Esophagus squamous epithelium (tissue), 5 donors: ENCODE results near the gene PRR3. TPM values are rescaled to one million over a fixed set of nuclear protein-coding genes. Genes with fewer than 3 reads are reported as not detected.
"Not testable (repeated sequence)": the region's sequence is repeated elsewhere in the genome, so short reads cannot be mapped to it uniquely, and the experiment has no call there.

Experiments
- DNase-seq: peaks from one replicate; lab custom pipeline; 2025; lab: John Stamatoyannopoulos, UW
- H3K27ac ChIP-seq, 4 donors: fragments of 200-600 bp; sonication (generic); one replicate each; pipeline ENCODE4 v1.5.1; 2016 to 2019; ENCODE audit warnings: mild to moderate bottlenecking in 1 of 4
- H3K27me3 ChIP-seq, 4 donors: fragments of 200-600 bp; sonication (generic); 1 replicate in 3 of 4; 2 replicates in 1 of 4; pipeline versions ENCODE4 v1.5.1 to v1.6.0; 2017 to 2021; ENCODE audit warnings: antibody characterized with exemption in 1 of 4
- H3K36me3 ChIP-seq, 3 donors: fragments of 200-600 bp; sonication (generic); one replicate each; pipeline ENCODE4 v1.5.1; 2016 to 2019
- H3K4me1 ChIP-seq, 3 donors: fragments of 200-600 bp; sonication (generic); one replicate each; pipeline ENCODE4 v1.5.1; 2017 to 2019
- H3K4me3 ChIP-seq, 4 donors: fragments of 200-600 bp; sonication (generic); 1 replicate in 3 of 4; 2 replicates in 1 of 4; pipeline ENCODE4 v1.5.1; 2016 to 2019; ENCODE audit warnings: mild to moderate bottlenecking in 2 of 4, moderate library complexity in 1 of 4
- H3K9me3 ChIP-seq, 3 donors: fragments of 200-600 bp; sonication (generic); one replicate each; pipeline ENCODE4 v1.5.1; 2016 to 2019
- CTCF ChIP-seq, 6 experiments: fragments of 450-650 bp in 4 of 6; fragments of 200-600 bp in 2 of 6; sonication (generic) in 2 of 6; IDR thresholded peaks; one replicate each; pipeline ENCODE4 v1.5.1; 2016 to 2019; ENCODE audit warnings: antibody characterized with exemption in 6 of 6, mild to moderate bottlenecking in 4 of 6, moderate library complexity in 4 of 6
- POLR2A ChIP-seq, 4 donors: fragments of 450-650 bp; IDR thresholded peaks; one replicate each; pipeline ENCODE4 v1.6.1; 2017; ENCODE audit warnings: antibody characterized with exemption in 4 of 4, mild to moderate bottlenecking in 4 of 4, moderate library complexity in 3 of 4
- WGBS, 2 donors: methylation state at CpG; one replicate each; pipeline ENCODE4 v1.1.5; 2018; 5-methylcytosine and 5-hydroxymethylcytosine counted together
- intact Hi-C: fragments of 100-400 bp; cut with DNase I; formaldehyde crosslinking; loops from one replicate; pipeline ENCODE4 v1.15.0; 2022
- total RNA-seq, 4 donors: library from RNA; depleted of rRNA; stranded (reverse); fragments of >200 nt; gene quantifications; one replicate each; pipeline ENCODE4 v1.1.0, GENCODE V29; 2016
- donor health status: DM: yes; HTN: yes; CAD: no.

Gene PRR3
- total RNA-seq, 4 donors from 2014 or later = 3.2 to 11.6 (median 5.8) TPM

- Histone ChIP-seq H3K27me3 (no peaks in the 10 kb centered on the region), H3K27ac (peak overlapping the region; percentile 80 to 85 (median 83)), H3K9me3 (no peaks in the 10 kb centered on the region), H3K36me3 (peaks cover 16 to 92% (median 43%) of the 10 kb centered on the region in 3 donors), H3K4me3 (no peak overlapping the region), H3K4me1 (peaks cover 19 to 52% (median 19%) of the 10 kb centered on the region in 3 donors)
- DNase-seq = no peak
- intact Hi-C loops = loop anchor here (10.0 kb wide), 1 partner anchor 46 kb away; no protein-coding TSS in a partner anchor
- WGBS, 2 donors = 17 to 27% methylated on average over 1 of the region's 1 CpG
- TF ChIP-seq CTCF (IDR thresholded peaks at IDR 0.05) = no peak
- TF ChIP-seq POLR2A (IDR thresholded peaks at IDR 0.05) = no peak
These were observed 33.9 kb downstream of the PRR3 start for GRCh38 chr6:30591008-30591407.

GRCh38 chr6:30592287-30592686 is 35.2 kb downstream of the PRR3 start:
- H3K9me3 ChIP-seq = no peaks in the 10 kb centered on the region
- intact Hi-C loops = loop anchor here (10.0 kb wide), 1 partner anchor 47 kb away; no protein-coding TSS in a partner anchor
- WGBS, 2 donors = 92 to 96% methylated on average over 1 of the region's 1 CpG
- TF ChIP-seq CTCF (IDR thresholded peaks at IDR 0.05) = no peak
- TF ChIP-seq POLR2A (IDR thresholded peaks at IDR 0.05) = no peak
- peaks cover 19 to 65% (median 19%) of the 10 kb centered on the region in 3 donors for H3K4me1 ChIP-seq
- DNase-seq = no peak
- no peaks in the 10 kb centered on the region for H3K27me3 ChIP-seq
- H3K27ac ChIP-seq = peak overlapping the region in 3 of 4 donors; percentile 80 to 85 (median 81)
- H3K36me3 ChIP-seq = peaks cover 8 to 80% (median 31%) of the 10 kb centered on the region in 3 donors
- H3K4me3 ChIP-seq = no peak overlapping the region

DNA sequence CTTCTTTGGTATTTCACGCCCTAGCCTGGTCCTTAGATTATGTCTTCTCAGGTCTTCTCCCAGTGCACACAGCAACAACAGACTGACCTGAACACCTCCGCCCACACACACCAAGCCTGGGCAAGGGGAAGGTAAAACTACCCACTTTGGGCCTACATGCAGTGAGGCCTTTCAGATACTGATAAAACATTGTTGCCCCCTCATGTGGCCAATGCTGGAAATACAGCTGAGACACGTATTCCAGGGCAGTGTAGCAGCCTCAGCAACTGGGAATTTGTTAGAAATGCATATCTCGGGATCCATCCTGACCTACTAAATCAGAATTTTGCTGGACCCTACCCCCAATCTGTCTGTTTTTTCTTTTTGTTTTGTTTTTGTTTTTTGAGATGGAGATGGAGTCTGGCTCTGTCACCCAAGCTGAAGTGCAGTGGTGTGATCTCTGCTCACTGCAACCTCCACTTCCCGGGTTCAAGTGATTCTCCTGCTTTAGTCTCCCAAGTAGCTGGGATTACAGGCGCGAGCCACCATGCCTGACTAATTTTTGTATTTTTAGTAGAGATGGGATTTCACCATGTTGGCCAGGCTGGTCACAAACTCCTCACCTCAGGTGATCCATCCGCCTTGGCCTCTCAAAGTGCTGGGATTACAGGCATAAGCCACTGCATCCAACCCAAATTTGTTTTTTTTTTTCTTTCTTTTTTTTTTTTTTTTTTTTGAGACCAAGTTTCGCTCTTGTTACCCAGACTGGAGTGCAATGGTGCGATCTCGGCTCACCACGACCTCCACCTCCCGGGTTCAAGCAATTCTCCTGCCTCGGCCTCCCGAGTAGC is 40.4 kb downstream of the PRR3 start:
- peak; percentile 74 to 87 (median 80) for TF ChIP-seq CTCF (IDR thresholded peaks at IDR 0.05)
- intact Hi-C loops = loop anchor here (10.0 kb wide), 1 partner anchor 53 kb away; no protein-coding TSS in a partner anchor
- not testable (repeated sequence) for DNase-seq, H3K9me3 ChIP-seq, H3K27me3 ChIP-seq, H3K27ac ChIP-seq, H3K4me3 ChIP-seq
- Histone ChIP-seq H3K36me3 (peaks cover 14 to 52% (median 16%) of the 10 kb centered on the region in 3 donors), H3K4me1 (peaks cover 0 to 32% (median 0%) of the 10 kb centered on the region in 3 donors)
- WGBS, 2 donors = 53 to 60% methylated on average over 10 to 14 of the region's 15 CpGs

DNA sequence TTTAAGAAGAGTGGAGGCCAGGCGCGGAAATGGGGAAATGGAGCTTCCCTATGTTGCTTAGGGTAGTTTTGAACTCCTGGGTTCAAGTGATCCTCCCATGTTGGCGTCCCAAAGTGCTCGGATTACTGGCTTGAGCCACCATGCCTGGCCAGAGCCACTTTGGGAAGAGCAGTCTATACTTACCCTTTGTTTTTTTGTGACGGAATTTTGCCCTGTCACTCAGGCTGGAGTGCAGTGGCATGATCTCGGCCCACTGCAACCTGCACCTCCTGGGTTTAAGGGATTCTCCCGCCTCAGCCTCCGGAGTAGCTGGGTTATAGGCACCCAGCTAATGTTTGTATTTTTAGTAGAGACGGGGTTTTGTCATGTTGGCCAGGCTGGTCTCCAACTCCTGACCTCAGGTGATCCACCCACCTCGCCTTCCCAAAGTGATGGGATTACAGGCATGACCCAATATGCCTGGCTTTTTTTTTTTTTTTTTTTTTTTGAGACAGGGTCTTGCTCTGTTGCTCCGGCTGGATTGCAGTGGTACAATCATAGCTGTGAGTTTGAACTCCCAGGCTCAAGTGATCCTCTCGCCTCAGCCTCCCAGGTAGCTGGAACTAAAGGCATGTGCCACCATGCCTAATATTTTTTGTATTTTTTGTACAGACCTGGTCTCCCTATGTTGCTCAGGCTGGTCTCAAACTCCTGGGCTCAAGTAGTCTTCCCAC is 42.0 kb downstream of the PRR3 start:
- Histone ChIP-seq H3K27ac (no peak overlapping the region), H3K27me3 (no peaks in the 10 kb centered on the region), H3K36me3 (peaks cover 30 to 52% (median 31%) of the 10 kb centered on the region in 3 donors), H3K9me3 (no peaks in the 10 kb centered on the region), H3K4me3 (no peak overlapping the region), H3K4me1 (peaks cover 0 to 30% (median 0%) of the 10 kb centered on the region in 3 donors)
- 64 to 66% methylated on average over 9 to 12 of the region's 12 CpGs for WGBS, 2 donors
- no peak for TF ChIP-seq POLR2A (IDR thresholded peaks at IDR 0.05)
- TF ChIP-seq CTCF (IDR thresholded peaks at IDR 0.05) = no peak
- intact Hi-C loops = loop anchor here (10.0 kb wide), 1 partner anchor 54 kb away; no protein-coding TSS in a partner anchor
- no peak for DNase-seq
